GM18511 (cell line): ENCODE data around the gene ABCG8.

Experiments
- ATAC-seq: cut with Tn5 transposase; IDR thresholded peaks from one replicate; pipeline ENCODE4 v1.9.1; 2021; ENCODE audit warnings: mild to moderate bottlenecking, moderate library complexity; ENCODE audit not compliant: unreplicated experiment

ABCG8 gene

DNA sequence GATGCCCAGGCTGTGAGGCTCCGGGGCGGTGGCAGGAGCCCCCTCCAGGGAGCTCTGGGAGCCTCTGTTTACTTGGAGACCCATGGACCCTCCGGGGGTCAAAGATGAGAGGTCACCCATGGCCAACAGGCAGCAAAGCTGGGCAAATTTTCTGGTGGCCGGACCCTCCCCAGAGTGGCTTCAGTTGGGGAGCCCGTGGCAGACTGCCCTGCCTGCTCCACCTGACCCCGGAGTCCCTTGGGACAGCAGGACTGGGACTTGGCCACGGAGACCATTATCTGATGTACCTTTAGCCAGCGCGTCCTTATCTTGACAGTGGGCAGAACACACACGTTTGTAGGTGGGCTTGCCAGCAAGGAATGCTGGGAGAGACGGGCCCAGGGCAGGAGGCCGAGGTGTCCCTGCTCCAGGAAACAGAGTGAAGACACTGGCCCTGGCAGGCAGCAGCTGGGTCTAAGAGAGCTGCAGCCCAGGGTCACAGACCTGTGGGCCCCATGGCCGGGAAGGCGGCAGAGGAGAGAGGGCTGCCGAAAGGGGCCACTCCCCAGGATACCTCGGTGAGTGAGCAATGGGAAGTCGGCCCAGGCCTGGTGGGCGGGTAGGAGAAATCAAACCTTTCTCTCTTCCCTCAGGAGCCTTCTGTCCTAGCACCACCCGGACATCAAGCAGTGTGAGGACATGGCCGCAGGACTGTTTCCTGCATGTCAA lies at the start of gene ABCG8, which contains the start of gene ABCG5:
ABCG8 (plus strand) TSS at position 412 of the 708 bp plus-strand sequence; CDS start at position 495, 83 bp downstream.
ABCG5 (minus strand) TSS at position 280 of the 708 bp plus-strand sequence; CDS start at position 120, 160 bp downstream.
- ATAC-seq = no peak

DNA sequence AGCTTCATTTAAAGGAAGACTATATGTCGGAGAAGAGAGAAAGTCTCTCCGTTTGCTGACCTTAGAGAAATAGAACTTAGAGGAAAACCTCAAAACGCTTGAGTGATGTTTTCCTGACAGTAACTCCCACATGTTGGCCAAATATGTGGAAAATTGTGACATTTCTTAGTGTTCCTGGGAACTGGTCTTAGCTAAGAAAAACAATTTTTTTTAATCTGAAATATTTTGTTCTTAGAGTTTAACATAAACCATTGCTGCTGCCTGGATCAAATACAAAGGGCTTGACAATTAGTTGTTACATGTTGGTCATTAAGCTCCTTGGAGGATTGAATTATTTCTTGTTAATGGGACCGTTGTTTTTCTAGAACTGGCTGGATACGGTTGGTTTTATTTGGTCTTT lies 48.6 kb upstream of the ABCG8 start:
- no peak for ATAC-seq

DNA sequence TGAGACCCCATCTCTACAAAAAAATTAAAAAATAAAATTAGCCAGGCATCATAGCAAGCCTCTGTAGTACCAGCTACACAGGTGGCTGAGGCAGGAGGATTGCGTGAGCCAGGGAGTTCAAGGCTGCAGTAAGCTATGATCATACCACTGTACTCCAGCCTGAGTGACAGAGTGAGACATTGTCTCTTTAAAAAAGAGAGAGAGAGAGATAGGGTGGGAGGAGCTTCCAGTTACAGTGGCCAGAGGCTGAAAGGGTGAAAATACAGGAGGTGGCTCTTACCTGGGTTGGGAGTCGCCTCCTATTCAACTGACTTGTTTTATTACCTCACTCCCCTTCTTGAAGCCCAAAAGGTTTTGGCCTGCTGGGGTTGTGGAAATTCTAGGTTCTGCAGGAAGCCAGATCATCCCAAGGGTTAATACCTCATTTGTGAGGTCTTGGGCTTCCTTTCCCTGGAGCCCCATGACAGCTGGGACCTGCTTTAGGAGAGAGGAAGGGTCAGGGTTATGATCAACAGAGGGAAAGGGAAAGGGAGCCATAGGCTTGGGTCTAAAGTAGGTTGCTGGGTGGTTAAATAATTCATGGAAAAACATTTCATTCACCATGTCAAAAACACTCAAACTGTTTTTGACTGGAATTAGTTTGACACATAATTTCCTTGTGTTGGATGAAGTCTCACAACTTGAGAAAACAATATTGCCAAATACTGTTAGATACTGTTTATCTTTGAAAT lies 47.6 kb upstream of the ABCG8 start:
- ATAC-seq = no peak

DNA sequence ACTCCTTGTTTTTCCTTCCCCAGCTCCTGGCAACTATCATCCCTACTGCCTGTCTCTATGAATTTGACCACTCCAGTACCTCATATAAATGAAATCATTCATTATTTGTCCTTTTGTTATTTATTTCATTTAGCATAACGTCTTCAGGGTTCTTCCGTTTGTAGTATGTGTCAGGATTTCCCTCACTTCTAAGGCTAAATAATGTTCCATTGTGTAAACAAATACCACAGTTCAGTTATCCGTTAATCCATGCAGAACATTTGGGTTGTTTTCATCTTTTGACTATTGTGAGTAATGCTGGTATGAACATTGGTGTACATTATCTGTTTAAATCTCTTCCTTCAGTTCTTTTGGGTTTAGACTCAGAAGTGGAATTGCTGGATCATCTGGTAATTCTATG lies 46.1 kb upstream of the ABCG8 start:
- ATAC-seq = no peak

DNA sequence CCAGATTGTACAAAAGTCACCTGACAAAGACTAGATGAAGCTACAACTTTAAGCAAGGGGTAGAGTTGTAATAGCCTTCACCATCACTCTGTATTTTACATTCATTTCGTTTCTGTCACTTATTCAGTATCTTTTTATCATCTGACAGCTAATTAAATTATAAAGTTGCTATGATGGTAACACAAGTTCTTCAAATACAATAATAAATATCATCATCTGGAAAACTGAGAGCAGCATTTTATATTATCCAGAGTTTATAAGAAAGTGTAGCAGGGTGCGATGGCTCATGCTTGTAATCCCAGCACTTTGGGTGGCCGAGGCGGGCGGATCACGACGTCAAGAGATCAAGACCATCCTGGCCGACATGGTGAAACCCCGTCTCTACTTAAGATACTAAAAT lies 43.8 kb upstream of the ABCG8 start:
- ATAC-seq = no peak

DNA sequence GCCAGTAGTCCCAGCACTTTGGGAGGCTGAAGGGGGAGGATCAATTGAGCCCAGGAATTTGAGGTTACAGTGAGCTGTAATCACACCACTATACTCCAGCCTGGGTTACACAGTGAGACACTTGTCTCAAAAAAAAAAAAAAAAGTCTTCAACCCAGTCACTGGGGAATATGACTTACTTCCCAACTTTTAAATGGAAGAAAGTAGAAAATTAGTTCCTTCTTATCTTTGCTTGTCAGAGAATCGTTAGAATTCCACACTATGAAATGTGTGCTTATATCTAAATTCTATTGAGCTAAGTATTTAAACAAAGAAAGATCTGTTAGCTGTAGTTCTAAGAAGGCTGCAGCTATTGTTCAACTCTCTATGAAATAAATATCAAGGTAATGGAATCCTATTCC lies 42.6 kb upstream of the ABCG8 start:
- no peak for ATAC-seq

DNA sequence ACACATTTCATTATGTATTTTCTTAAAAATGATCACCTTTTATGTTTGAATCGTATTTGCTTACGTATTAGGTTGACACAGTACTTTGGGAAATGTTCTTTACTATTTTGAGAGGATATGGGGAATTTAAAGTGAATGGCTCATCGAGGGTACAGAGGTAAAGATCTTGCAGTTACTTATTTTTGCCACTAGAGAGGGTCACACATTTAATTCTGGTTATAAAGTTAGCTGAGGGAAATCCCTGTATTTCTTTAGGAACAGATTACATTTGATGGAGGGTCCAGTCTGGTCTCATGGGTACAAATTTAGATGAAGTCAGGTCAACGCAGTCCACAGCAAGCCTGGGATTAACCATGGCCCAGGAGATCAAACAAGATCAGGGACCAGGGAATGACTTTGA lies 40.5 kb upstream of the ABCG8 start:
- no peak for ATAC-seq

DNA sequence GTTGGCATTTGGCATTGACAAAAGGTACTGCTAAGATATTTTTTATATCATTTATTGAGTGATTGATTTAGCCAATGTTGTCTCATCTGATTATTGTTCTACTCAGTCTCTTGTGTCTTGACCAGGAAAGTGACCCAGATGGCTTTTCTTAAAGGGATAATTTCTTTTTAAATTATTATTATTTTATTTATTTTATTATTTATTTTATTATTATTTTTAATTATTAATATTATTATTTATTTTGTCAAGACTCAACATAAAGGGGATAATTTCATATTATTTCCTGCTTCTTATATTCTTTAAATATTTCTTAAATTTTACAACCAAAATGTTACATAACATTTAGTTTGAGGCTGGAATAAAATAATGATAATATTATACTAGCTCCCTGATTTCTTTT lies 37.9 kb upstream of the ABCG8 start:
- ATAC-seq = no peak

DNA sequence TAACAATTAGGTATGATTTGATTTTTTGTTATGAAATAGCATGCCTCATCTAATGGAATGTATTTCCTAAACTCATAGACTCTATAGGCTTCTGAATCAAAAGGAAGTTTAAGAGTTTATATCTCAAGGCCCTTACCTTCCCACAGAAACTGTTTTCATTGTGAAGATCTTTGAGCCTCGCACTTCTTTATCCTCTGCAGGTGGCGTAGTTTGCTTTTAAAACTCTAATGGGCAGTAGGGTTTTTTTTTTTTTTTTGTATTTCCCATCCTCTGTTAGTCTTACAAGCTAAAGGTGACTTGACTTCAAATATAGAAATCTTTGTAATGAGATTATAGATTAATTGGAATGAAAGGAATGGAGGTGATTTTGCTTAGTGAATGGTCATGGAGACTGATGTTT lies 36.6 kb upstream of the ABCG8 start:
- no peak for ATAC-seq

DNA sequence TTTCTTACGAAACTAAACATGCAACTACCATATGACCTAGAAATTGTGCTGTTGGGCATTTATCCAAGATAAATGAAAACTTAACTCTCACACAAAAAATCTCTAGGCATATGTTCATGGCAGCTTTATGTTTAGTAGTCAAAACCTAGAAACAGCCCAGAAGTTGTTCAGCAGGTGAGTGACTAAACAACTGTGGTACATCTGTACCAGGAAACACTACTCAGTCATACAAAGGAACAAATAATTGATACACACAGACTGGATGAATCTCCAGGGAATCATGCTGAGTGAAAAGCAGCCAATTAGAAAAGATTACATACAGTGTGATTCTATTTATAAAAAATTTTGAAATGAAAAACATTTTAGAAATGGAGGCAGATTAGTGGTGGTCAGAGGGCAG lies 35.7 kb upstream of the ABCG8 start:
- no peak for ATAC-seq

DNA sequence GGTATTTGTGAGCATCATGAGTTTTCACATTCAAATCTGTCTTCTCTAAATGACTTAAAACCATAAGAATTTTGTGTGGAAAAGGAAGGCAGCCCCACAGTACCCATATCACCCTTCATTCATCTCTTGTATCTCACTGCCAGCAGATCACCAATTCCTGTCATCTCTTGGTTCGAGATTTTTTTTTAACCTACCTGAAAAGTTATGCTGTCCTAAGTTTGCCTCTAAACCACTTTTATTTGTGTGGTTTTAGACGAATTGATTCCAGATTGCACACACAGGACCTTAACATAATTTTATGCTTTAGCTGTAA lies 32.1 kb upstream of the ABCG8 start:
- ATAC-seq = no peak

DNA sequence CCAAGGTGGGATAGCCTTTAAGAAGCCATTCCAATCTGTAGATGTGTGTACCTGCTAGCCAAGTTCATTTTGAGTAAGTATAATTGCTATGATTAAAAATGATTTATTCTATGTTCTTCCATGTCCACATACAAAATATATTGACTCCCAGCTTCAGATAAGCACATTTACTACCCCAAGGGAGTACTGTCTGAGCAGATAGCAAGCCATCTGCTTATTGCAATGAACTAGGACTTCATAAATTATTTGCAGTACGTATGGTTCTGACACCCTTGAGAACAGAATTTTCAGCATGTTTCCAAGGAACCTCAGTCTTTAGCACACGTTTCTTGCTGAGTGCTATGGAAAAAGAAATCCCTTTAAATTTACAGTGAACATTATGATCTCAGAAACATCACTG lies 28.3 kb upstream of the ABCG8 start:
- no peak for ATAC-seq

DNA sequence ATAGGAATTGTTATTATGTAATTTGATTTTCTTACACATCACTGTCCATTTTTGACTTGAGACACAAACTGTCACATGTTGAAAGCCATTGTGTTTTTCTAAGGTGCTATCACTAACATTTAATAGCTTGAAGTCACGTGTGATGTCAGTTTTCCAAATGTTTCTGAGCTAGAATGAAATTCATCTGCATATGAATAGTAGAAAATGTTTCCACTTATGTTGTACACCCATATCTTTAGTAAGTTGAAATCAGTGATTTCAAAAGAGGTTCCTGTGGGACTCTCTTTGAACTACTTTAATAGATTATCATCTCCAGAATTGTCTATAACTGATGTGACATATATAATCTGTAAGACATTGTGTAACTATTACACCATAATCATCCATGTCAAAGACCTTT lies 27.9 kb upstream of the ABCG8 start:
- no peak for ATAC-seq

DNA sequence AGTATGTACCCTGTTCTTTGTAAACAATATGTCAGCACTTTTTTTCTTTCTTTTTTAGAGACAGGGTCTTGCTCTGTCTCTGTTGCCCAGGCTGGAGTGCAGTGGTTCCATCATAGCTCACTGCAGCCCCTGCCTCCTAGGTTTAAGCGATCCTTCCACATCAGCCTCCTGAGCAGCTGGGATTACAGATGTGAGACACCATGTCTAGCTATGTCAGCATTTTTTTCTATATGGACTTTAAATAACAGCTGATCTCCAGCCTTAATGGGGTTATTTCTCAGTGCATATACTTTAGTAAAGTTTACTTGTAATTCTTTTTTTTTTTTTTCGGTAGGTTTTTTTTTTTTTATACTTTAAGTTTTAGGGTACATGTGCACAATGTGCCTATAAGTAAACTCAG lies 26.8 kb upstream of the ABCG8 start:
- no peak for ATAC-seq

DNA sequence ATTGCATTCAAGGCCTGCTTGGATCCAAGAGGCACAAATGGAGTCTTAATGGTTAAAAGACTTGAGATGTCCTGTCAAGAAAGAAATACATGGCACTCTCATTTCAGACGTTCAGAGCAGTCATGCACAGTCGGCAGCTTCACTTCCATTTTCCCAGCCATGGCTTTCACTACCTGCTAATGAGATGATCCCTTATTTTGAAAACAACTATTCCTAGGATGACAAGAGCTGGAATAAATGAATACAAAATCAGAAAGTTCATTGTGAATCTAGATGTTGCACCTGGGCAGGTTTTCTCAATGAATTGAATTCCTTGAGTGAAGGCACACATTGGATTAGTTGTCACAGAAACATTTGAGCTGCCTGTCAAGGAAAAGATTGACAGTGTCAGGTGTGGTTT lies 25.8 kb upstream of the ABCG8 start:
- no peak for ATAC-seq

DNA sequence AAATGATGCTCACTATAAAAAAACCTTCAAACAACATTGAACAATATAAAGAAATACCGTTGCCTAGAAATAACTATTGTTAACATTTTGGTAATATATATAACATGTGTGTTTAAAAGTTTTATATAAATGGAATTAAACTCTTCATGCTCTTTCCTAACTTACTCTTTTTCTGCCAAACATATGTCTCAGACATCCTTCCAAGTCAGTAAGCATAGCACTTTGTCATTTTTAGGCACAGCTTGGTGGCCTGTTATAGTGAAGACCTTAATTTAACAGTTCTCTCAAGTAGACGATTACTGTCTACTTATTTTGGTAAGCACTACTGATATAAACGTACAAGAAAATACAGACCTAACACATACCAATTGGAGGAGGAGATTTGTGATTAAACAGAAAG lies 24.1 kb upstream of the ABCG8 start:
- ATAC-seq = no peak

DNA sequence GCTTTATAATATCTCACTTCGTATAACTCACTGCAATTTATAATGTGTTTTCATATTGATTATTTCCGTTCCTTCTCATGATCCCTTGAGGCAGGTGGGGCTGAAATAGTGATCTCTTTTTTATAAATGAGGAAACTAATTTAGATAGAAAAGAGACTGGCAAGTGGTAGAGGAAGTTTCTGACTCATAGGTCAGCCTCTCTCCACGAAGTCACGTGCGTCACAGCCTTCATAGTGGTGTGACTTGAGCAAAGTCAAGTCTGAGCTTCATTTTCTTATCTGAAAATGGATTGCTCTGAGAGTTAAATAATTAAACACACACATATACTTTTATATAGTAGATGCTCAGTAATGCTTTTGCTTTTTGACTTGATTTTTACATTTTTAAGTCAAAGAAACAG lies 20.0 kb upstream of the ABCG8 start:
- no peak for ATAC-seq

DNA sequence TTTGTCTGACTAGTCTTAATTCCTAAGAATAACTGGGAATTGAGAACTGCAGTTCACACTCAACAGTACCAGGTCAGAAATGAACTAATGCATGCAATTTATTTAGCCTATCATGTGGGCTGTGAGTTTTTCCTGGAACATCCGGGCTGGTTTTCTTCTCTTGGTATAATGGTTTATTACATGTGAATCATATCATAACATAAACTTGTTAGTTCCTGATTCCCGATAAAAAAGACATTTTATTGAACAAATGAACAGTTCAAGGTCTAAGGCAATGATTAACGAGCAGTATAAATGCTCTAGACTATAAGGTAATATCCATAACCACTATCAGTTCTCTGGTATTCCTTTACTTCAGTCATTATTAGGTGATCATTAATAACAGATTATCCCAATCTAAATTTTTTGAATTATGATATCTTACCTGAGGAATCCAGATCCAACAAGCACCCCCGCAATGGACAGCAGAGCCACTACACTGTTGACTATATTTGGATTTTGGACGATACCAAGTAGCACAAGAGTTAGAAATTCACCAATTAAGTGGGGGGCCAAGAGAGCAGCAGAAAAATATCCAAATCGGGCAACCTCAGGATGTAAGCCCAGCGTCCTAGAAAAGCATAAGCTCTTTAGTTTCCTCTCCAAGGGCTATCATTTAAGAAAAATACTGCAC lies 19.1 kb upstream of the ABCG8 start:
- ATAC-seq = no peak

DNA sequence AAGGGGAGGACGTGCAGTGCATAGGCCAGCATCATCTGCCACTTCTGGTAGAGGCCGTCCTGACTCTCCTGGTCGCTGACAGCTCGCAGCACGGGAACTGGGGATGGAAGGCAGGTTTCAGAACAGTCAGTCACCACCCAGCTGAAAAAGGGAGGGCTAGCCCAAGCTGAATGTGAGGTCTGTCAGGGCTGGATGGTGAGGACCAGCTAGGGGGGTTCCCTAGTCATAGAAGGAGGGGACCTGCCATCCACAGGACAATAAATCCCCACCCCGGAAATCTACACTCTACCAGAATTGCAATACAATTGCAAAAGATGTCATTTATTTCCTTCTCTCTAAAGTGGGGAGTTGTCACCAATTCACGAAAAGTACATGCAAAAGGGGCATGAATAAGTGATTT lies 15.9 kb upstream of the ABCG8 start:
- no peak for ATAC-seq

DNA sequence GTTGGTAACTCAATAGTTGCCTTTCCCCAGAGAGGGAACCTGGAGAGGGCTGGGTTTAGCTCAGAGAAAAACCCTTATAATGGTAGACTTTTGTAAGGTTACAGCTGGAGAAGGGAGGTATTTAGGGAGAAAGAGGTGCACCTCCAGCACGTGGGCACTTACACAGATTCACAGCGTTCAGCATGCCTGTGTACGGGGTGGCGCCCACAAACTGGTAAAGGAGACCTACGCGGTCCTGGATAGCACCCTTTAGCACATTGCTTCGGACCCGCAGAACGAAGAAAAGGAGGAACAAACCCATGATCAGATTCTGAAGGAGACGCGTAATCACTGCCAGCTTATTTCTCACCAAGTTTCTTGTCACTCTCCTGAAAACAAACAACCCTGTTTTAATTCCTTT lies 15.0 kb upstream of the ABCG8 start:
- ATAC-seq = no peak

DNA sequence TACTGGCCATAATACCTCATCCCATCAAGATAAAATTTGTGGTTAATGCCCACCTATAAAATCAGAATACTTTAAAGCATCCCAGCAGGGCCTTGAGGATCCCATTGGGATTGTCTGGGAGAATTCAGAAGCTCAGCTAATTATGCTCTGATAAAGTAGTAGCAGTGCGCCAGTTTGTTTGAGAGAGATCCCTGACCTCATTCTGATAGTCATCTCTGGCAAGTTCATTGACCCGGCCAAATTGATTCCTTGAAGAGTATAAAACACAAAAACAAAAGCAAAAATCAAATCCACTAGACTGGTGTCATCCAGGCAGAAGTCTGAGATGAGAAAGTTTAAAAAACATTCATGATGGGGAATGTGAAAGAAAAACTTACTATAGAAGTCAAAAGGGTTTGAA lies 14.3 kb upstream of the ABCG8 start:
- no peak for ATAC-seq

DNA sequence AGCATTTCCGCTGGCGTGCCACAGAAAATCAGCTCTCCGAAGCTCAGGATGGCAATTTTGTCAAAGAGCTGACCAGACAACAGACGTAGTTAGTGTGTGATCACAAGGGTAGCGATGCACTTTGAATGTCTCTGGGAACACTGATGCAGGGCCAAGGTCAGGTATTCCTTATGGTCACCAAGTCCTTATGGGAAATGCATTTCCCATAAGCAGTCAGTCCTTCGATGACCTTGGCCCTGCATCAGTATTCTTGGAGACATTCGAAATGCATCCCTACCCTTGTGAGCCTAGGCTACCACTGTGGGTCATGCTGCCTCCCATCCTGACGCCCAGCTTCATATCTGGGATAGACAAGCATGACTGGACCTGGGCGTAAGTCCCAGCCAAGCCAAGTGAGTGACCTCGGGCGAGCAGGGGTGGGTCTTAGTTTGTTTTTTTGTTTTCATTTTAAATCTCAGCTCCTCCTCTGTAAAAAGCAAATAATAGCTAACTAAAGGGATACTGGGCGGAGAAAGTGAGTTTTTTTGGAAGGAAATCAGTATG lies 13.7 kb upstream of the ABCG8 start:
- ATAC-seq = no peak
